HFF-Myc (cell line): Measurements from ENCODE around the gene RPEL1.

Experiments
- DNase-seq: peaks from one replicate; pipeline ENCODE4 v3.0.0-alpha.2; 2011; ENCODE audit warnings: low read depth; ENCODE audit errors: extremely low read depth
- H3K4me3 ChIP-seq: replicated peaks from 2 replicates; pipeline ENCODE4 v1.5.1; 2011; ENCODE audit warnings: low read depth, mild to moderate bottlenecking, control low read depth, low read length
- TF ChIP-seq, protein P1 (sequence below): IDR thresholded peaks from 2 replicates; pipeline ENCODE4 v1.5.1; 2012; ENCODE audit warnings: mild to moderate bottlenecking, low read depth, low read length, control low read depth; ENCODE audit errors: missing control alignments

The RPEL1 gene

GRCh38 chr10:103276251-103276895 is 30.7 kb downstream of the RPEL1 start:
- no peak for DNase-seq
- H3K4me3 ChIP-seq: peak overlapping the region; percentile 41
- TF ChIP-seq, protein P1, sequence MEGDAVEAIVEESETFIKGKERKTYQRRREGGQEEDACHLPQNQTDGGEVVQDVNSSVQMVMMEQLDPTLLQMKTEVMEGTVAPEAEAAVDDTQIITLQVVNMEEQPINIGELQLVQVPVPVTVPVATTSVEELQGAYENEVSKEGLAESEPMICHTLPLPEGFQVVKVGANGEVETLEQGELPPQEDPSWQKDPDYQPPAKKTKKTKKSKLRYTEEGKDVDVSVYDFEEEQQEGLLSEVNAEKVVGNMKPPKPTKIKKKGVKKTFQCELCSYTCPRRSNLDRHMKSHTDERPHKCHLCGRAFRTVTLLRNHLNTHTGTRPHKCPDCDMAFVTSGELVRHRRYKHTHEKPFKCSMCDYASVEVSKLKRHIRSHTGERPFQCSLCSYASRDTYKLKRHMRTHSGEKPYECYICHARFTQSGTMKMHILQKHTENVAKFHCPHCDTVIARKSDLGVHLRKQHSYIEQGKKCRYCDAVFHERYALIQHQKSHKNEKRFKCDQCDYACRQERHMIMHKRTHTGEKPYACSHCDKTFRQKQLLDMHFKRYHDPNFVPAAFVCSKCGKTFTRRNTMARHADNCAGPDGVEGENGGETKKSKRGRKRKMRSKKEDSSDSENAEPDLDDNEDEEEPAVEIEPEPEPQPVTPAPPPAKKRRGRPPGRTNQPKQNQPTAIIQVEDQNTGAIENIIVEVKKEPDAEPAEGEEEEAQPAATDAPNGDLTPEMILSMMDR: no peak

DNA sequence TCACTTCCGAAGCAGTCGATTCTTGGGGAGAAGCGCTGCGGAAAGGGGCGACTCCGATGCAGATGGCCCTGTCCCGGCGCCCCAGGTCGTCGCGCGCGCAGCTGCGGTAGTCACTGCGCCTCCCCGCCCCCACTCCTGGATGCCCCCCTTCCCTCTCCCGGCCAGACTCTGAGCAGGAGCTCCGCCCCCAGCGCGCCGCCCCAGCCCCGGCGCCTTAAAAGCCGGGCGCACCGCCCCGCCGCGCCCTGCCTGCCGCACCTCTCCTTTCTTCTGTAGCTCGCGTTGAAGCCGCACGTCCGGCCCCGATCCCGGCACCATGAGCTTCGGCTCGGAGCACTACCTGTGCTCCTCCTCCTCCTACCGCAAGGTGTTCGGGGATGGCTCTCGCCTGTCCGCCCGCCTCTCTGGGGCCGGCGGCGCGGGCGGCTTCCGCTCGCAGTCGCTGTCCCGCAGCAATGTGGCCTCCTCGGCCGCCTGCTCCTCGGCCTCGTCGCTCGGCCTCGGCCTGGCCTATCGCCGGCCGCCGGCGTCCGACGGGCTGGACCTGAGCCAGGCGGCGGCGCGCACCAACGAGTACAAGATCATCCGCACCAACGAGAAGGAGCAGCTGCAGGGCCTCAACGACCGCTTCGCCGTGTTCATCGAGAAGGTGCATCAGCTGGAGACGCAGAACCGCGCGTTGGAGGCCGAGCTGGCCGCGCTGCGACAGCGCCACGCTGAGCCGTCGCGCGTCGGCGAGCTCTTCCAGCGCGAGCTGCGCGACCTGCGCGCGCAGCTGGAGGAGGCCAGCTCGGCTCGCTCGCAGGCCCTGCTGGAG is 31.4 kb downstream of the RPEL1 start, which contains the start of gene INA:
INA (plus strand) TSS at position 243 of the 817 bp plus-strand sequence; CDS start at position 317, 74 bp downstream.
- TF ChIP-seq, protein P1: no peak
- DNase-seq: no peak
- H3K4me3 ChIP-seq: peak within 1 kb of the TSS; percentile 41

DNA sequence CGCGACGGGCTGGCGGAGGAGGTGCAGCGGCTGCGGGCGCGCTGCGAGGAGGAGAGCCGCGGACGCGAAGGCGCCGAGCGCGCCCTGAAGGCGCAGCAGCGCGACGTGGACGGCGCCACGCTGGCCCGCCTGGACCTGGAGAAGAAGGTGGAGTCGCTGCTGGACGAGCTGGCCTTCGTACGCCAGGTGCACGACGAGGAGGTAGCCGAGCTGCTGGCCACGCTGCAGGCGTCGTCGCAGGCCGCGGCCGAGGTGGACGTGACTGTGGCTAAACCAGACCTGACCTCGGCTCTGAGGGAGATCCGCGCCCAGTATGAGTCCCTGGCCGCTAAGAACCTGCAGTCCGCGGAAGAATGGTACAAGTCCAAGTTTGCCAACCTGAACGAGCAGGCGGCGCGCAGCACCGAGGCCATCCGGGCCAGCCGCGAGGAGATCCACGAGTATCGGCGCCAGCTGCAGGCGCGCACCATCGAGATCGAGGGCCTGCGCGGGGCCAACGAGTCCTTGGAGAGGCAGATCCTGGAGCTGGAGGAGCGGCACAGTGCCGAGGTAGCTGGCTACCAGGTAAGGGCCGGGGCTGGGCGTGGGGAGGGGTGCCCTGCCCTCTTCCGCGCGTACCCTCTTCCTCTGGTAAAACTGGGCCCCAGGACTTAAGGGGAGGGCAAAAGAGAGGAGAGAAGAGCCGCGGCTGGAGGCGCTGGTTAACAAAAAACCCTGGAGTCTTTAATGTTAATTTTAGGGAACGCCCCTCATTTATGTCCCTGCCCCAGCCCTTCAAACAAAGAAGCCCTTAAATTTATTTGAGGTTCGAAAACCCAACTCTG is 32.2 kb downstream of the RPEL1 start:
- peak overlapping the region; percentile 41 for H3K4me3 ChIP-seq
- TF ChIP-seq, protein P1: no peak
- DNase-seq: no peak

- H3K4me3 ChIP-seq: no peak overlapping the region
- TF ChIP-seq, protein P1: no peak
- DNase-seq: no peak
These were observed 32.8 kb downstream of the RPEL1 start for GRCh38 chr10:103278537-103278823.

DNA sequence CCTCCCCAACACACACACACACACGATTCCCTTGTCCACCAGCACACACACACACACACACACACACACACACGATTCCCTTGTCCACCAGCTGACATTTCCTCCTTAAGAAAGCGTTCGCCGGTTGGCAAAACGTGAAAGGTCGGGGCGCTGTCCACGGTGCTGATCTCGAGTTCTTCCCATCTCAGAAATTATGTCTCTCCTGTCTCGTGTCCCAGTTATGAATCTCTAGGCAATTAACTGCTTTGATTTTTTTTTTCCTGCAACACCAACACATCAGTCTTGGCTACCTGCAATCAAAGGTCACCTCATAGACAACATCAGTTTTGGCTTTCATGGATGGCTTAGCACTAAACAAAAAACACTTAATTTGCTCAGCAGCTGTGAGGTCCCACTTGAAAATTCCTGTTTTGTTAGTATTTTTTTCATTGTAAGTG is 33.2 kb downstream of the RPEL1 start:
- TF ChIP-seq, protein P1: no peak
- DNase-seq: no peak
- H3K4me3 ChIP-seq: no peak overlapping the region

DNA sequence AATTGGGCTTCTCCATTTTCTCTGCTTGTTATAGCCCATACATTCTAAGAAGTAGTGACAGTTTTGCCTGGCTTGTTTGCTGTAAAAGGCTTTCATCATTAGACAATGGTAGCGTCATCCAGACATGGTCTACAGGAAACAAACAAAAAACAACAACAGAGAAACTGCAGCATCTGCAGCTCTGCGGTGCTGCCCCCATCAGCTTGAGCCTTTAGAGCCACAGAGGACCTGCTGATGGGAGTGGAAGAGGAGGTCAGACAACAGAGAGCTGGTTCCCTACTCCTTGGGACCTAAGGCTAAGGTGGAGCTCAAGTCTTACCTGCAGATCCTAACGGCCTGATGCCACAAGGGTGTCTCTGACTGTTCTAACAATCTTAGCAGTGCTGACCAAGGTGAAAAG is 34.3 kb downstream of the RPEL1 start:
- no peak for DNase-seq
- H3K4me3 ChIP-seq: no peak overlapping the region
- TF ChIP-seq, protein P1: no peak
